HG03575 (cell line): Measurements from ENCODE around the gene TADA2B.
"Not testable (repeated sequence)": the region's sequence is repeated elsewhere in the genome, so short reads cannot be mapped to it uniquely, and the experiment has no call there.

ENCODE experiments used
- ATAC-seq: cut with Tn5 transposase; IDR thresholded peaks from one replicate; pipeline ENCODE4 v1.9.1; 2021; ENCODE audit not compliant: unreplicated experiment, insufficient number of reproducible peaks, low FRiP score; ENCODE audit errors: extremely low read depth

The TADA2B gene

DNA sequence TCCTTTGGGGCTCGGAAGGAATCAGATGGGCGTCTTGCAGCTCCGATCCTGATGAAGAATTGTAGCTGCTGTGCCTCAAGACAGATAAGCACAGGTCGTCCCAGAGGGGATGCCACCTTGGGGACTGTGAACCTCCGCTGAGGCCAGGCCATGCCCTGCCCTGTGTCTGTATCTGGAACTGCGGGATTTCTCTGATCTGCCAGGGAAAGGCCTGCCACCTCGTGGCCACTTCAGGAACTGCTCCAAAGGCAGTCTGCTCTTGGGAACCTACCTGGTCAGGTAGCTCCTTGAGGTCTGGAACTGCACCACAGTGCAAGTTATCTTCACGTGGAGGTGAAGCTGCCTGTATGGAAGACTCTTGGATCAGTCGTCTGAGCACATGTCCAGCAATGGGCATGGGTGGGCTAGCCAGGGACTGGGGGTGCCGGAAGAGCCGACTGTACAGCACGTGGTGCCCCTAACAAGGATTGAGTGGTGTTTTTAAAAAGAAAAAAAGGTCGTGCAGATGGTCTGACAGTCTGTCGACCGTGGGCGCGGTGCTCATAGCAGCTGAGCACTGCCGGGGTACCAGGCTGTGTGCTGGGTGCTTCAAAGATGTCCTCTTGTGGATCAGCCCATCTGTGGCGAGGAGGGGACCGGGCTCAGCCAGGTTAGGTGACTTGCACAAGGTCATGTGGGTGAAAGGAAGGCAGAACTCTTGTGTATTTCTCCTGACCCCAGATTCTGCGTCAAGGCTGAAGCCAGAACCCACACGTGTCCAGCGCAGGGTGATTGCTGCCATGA, 27.7 kb downstream of the TADA2B start:
- no peak for ATAC-seq

DNA sequence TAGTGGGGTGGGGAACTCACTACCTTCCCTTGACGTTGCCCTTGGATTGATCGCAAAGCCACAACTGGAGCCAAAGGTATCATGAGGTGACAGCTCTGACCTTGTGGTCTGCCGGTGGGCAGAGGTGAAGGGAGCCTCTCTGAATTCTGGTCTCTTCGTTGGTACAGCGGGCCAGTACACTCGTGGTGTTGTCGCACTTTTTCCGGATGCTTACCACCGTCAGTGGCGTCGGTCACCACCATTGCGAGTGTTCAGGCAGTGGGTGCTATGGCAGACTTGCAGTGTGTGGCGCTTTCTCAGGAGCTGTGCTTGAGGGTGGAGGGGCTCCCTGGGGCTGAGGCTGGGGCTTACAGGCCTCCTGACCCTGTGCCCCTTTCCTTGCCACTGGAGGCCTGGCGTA, 29.9 kb downstream of the TADA2B start:
- no peak for ATAC-seq

DNA sequence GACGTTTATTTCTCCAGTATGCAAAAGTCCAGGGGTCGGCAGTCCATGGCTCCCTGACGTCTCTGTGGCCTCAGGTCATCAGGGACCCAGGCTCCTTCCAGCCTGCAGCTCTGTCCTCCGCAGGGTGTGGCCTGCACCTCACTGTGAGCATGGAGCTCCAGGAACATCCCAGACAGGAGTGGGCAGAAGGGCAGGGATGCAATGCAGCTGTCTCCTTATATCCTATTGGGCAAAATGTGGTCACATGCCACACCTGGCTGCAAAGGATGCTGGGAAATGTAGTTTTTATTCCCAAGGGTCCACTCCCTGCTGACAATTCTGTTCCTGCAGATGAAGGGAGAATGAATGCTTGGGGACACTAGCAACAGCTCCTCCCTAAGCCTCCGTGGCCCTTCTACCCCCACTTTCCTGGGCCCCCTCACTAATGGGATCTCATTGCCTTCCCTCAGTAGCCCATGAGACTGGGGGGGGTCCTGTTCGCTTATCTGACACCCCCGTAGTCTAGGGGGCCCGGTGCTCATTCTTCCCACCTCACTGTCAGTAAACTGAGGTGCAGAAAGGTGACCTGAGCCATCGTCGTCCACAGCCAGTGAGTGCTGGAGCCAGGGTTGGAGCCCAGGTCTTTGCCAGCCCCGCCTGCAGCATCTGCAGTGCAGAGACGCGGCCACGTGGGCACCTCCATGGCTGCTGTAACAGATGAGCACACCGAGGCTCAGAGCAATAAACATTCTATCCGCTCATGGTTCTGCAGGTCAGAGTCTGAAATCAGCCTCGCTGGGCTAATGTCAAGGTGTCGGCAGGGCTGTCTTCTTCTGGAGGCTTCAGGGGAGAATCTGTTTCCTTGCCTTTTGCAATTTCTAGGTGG, 30.6 kb downstream of the TADA2B start:
- no peak for ATAC-seq

DNA sequence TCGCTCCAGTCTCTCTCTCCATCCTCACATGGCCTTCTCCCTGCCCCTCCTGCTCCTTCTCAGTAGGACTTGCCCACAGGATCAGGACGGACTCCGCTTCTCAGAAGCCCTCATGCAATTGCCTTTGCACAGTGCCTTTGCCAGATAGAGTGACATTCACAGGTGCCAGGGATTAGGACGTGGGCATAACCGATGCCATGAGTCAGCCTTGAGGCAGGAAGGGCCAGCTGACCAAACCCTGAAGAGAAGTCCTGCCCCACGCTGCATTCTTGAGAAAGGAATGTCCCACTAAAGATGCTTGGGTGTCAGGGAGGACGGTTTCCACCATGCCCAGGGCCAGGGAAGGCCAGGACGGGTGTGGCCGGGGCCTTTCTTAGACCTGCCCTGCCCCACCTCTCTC, 31.3 kb downstream of the TADA2B start:
- no peak for ATAC-seq

DNA sequence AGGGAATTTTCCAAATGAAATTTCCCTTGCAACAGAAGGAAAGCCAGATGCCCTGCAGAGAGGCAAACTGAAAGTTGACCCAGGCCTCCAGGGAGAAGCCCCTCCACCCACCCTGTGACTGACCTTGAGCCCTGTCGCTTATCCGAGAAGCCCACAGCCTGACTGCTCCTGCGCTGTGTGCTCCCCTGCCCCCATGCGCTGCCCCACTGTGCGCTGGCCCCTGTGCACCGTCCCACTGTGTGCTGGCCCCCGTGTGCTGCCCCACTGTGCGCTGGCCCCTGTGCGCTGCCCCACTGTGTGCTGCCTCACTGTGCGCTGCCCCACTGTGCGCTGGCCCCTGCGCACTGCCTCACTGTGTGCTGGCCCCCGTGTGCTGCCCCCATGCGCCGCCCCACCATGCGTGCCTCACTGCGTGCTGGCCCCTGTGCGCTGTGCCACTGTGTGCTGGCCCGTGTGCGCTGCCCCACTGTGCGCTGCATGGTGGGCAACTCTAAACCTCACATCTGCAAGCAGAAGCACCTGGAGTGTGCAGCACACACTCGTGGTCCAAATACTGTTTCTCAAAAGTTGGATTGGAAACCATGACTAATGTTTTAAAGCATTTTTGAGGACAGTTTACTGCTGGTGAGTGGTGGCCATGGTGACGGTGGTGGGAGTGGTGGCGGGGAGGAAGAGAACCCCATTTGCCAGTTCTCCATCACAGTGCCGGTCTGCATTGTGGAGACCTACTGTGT, 33.0 kb downstream of the TADA2B start:
- ATAC-seq = no peak

DNA sequence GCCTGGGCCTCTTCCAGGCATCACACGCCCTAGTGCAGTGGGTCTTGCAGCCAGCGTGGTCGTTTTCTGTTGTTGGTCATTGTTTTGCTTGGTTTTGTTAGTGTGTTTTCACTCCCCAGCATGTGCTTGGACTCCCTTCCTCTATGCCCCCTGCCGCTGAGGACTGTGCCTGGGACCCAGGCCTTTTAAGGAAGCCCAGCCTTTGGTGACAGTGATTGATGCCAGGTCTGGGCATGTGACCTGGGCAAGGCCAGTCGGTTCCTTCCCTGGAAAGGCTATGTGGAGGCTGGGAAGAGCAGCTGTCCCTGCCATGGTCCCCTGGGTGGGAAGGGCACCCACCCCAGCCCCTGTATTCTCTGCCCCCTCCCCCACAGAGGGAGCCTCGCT, 33.5 kb downstream of the TADA2B start:
- ATAC-seq = no peak

DNA sequence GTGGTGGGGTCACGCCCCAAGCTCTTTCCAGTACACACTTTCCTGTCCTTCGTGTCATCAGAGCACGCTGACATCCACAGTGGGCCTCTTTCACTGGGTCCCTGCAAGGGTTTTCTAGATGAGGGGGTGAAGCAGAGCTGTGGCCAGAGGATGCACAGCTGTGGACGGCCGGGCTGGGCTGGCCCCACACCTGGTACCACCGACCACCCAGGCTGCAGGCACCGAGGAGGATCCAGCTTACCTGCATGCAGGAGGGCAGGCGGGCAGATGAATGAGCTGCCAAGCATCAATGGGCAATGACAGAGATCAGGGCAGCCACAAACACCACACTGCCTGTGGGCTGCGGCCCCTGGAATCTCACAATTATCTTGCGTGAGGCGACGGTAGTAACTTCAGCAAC, 34.2 kb downstream of the TADA2B start:
- ATAC-seq = no peak

DNA sequence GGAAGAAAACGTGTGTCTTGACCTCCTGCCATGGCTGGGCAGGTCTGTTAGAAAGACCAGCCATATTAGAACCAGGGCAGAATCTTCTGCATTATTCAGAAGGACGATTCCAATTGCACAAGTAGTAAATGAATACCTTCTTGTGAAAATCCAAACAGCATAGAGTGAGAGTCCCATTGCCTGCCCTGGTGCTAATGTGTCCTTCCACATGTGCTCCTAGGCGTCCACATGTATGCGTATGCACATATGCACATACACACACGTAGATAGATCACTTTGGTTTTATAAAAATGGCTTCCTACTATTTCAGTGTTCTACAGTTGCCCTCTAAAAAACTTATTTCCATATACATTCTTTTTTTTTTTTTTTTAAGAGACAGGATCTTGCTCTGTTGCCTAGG, 34.9 kb downstream of the TADA2B start:
- no peak for ATAC-seq

DNA sequence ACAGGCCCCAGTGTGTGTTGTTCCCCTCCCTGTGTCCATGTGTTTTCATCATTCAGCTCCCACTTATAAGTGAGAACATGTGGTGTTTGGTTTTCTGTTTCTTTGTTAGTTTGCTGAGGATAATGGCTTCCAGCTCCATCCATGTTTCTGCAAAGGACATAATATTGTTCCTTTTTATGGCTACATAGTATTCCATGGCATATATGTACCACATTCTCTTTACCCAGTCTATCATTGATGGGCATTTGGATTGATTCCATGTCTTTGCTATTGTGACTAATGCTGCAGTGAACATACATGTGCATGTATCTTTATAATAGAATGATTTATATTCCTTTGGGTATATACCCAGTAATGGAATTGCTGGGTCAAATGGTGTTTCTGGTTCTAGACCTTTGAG, 36.3 kb downstream of the TADA2B start:
- ATAC-seq = not testable (repeated sequence)

DNA sequence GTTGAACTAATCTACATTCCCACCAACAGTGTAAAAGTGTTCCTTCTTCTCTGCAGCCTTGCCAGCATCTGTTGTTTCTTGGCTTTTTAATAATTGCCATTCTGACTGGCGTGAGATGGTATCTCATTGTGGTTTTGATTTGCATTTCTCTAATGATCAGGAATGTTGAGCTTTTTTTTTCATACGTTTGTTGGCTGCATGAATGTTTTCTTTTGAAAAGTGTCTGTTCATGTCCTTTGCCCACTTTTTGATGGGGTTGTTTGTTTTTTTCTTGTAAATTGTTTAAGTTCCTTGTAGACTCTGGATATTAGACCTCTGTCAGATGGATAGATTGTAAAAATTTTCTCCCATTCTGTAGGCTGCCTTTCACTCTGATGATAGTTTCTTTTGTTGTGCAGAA, 36.7 kb downstream of the TADA2B start:
- ATAC-seq = not testable (repeated sequence)

DNA sequence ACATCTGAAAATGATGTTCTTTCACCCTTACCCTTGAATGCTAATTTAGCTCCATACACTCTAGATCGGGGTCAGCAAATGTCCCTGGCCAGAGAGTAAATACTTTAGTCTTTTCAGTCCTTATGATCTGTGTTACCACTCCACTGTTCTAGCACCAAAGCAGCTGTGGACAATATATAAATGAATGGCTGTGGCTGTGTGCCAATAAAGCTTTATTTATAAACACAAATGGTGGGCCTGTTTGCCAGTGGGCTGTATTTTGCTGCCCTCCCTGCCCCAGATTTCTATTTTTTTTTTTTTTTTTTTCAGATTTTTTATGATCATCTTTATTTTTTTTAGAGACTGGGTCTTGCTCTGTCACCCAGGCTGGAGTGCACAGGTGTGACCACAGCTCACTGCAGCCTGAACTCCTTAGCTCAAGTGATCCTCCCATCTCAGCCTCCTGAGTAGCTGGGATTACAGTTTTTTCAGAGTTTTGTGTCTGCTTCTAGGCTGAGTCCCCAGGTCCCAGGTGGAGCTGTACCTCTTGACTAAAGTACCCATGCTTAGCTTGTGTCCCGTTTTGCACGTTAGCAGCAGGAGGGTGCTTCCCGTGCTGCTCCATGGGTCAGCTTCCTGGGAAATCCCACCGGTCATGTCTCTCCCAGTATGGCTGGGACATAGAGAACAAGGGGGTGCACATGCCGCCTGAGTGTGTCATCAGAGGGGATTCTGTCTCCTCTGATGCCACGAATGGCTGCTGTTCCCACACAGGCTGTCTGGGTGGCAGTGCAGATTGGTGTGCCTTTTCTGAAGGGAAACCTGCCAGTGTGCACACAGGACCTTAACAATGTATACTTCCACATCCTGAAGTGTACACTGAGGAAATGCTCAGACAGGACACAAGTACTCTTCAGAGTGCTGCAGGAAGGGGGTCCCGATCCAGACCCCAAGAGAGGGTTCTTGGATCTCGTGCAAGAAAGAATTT, 40.7 kb downstream of the TADA2B start:
- no peak for ATAC-seq

DNA sequence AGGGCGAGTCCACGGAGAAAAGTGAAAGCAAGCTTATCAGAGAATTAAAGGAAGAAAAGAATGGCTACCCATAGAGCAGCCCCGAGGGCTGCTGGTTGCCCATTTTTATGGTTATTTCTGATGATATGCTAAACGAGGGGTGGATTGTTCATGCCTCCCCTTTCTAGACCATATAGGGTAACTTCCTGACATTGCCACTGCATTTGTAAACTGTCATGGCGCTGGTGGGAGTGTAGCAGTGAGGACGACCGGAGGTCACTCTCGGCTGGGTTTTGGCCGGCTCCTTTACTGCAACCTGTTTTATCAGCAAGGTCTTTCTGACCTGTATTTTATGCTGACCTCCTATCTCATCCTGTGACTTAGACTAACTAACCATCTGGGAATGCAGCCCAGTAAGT, 41.4 kb downstream of the TADA2B start:
- ATAC-seq = not testable (repeated sequence)

DNA sequence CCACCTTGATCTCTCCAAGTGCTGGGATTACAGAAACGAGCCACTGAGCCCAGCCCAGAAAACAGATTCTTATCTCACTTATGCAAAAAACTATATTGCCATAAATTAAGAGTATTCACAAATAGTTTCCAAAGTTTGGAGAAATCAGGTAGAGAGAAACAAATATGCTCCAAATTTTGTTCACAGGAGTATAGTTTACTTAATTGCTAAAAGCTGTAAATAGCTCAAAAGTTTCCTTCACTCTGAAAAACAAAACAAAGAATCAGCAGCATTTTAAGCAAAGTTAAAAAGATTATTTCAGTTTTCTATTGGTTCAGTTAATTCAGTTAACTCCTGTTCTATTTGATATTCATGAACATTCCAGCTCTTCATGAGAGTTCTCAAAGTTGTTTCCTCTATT, 43.2 kb downstream of the TADA2B start:
- no peak for ATAC-seq

DNA sequence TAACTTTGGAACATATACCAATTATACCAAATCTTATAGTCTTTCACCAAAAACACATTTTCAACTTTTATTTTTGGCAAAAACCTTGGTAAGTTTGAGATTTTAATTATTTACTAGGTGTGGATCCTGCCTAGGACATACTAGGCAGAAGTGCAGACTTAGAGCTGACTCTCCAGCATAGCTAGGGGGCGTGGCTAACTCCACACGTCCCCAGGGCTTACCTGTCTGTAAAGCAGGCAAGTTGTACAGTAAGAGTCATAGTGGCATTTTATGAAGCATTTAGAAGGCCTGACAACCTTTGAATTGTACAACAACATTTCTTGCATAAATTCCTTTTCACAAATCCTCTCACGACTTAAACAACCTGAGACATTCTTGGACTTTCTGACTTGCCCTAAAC, 43.9 kb downstream of the TADA2B start:
- no peak for ATAC-seq

DNA sequence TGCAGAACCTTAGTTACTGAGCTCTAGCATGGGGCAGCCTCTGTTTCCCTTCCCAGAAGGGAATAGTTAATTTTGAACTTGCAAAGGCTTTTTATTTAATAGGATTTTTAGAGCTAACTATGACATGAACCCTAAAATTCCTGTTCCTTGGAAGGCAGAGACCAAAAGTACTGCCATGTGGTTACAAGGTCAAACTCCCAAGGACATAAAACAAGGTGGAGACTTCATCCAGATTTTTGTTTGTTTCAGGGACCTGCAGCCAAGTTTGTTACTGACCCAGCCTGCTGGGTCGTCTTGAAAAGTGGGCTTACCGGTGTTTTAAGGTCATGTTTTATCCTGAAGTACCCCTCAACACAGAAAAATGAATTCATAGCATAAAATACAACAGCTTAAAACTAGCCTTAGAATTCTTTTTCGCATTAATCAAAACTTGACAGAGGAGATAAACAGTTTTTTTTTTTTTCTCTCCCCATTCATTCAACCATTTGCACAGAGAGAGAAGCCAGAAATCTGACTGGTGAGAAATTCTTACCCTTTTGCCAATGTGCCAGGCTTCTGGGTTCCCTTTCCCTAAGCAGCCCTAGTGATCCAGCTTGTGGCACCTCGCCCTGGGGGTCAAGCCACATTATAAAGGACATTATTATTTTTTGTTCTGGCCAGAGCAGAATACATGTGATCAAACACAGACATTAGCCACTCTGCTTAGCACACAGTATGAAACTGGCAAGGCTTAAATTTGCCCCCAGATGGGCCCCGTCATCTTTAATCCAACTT, 46.2 kb downstream of the TADA2B start:
- no peak for ATAC-seq

DNA sequence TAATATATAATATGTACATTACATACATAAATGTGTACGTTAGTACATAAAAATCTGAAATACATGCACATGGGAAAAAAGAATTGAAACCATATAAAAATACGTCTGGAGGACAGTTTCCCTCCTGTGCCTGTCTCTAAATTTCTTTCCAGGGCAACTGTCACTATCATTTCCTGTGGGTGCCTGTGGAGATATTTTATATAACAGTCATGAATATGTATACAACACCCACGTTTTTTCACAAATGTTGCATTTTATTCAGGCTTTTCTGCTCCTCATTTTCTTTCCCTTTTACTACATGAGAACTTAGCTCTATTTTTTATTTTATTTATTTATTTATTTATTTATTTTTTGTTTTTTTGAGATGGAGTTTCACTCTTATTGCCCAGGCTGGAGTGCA, 48.9 kb downstream of the TADA2B start:
- no peak for ATAC-seq

DNA sequence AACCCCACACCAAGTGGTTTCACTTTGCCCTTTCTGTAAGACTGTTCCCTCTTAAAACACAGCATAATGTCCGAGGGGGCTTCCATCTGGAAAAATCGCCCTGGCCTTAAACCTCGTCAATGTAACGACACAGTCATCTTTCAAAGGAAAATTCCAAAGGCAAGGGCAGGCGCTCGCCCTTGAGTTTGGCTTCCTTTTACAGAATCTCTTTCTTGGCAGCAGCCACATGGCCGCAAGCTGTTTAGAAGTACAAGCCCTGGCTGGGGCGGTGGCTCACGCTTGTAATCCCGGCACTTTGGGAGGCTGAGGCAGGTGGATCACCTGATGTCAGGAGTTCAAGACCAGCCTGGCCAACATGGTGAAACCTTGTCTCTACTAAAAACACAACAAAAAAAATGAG, 51.7 kb downstream of the TADA2B start:
- ATAC-seq = no peak

DNA sequence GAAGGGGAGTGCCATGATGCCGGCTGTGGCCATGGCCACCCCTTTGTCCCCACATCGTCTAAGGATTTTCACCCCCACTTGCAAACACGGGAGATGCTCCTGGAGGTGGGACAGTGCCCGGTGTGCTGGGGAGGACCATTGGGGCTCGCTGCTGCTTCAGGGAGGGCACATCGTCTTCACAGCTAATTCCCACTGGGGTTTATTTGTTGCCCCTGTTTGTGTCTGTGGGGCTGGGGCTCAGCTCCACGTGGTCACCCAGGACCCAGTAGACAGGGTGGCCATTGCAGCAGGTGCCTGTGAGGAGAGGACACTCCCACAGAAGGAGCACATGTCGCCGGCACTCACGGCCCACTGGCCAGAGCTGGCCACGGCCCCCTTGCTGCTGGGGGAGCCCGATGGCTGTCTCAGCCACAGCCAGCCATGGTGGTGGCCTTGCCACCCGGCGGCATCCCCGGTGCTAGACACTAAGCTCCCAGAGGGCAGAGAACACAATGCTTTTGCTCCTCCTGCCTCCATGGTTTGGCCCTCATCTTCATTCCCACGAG, 52.5 kb downstream of the TADA2B start:
- no peak for ATAC-seq
